NOMO-1 treated with dmso at 0.1 percent for 144 hours (cell line): Measurements from ENCODE around the gene TMEM37.
A peak's percentile ranks its signal among the peaks of the same experiment; 100 is the strongest.
"Not testable (repeated sequence)": the region's sequence is repeated elsewhere in the genome, so short reads cannot be mapped to it uniquely, and the experiment has no call there.

Experiments used
- DNase-seq: peaks from one replicate; lab custom pipeline; 2025; ENCODE audit not compliant: unreplicated experiment; lab: John Stamatoyannopoulos, UW

The TMEM37 gene

GRCh38 chr2:119431155-119431975 is at the start of gene TMEM37:
Gene TMEM37 (plus strand): TSS chr2:119431854. CDS start chr2:119431904, 50 bp downstream.
- DNase-seq: no peak

GRCh38 chr2:119383410-119384140 is 48.1 kb upstream of the TMEM37 start:
- DNase-seq: no peak

- DNase-seq: no peak
These were observed 46.7 kb upstream of the TMEM37 start for GRCh38 chr2:119384971-119385370.

GRCh38 chr2:119385466-119385865 is 46.2 kb upstream of the TMEM37 start:
- no peak for DNase-seq

GRCh38 chr2:119387381-119388129 is 44.1 kb upstream of the TMEM37 start:
- DNase-seq: peak; percentile 36

- DNase-seq: no peak
These were observed 41.9 kb upstream of the TMEM37 start for GRCh38 chr2:119389615-119390306.

- DNase-seq: no peak
These were observed 37.5 kb upstream of the TMEM37 start for GRCh38 chr2:119393971-119394748.

GRCh38 chr2:119397196-119397595 is 34.5 kb upstream of the TMEM37 start:
- no peak for DNase-seq

- DNase-seq: no peak
These were observed 29.5 kb upstream of the TMEM37 start for GRCh38 chr2:119402106-119402505.

GRCh38 chr2:119402645-119403560 is 28.8 kb upstream of the TMEM37 start:
- DNase-seq: no peak

- not testable (repeated sequence) for DNase-seq
These were observed 28.0 kb upstream of the TMEM37 start for GRCh38 chr2:119403618-119404017.

- DNase-seq: no peak
These were observed 26.5 kb upstream of the TMEM37 start for GRCh38 chr2:119405151-119405550.

- no peak for DNase-seq
These were observed 24.0 kb upstream of the TMEM37 start for GRCh38 chr2:119407430-119408220.

- DNase-seq: no peak
These were observed 23.4 kb upstream of the TMEM37 start for GRCh38 chr2:119408221-119408619.

GRCh38 chr2:119409506-119409905 is 22.1 kb upstream of the TMEM37 start:
- no peak for DNase-seq

- DNase-seq: no peak
These were observed 16.8 kb upstream of the TMEM37 start for GRCh38 chr2:119414894-119415293.

GRCh38 chr2:119415630-119416029 is 16.0 kb upstream of the TMEM37 start:
- no peak for DNase-seq

- no peak for DNase-seq
These were observed 15.2 kb upstream of the TMEM37 start for GRCh38 chr2:119416299-119416923.
